ENCODE measurements around the gene LRRTM4. TPM values are rescaled to one million over a fixed set of nuclear protein-coding genes. Genes with fewer than 3 reads are reported as not detected.
A peak's percentile ranks its signal among the peaks of the same experiment; 100 is the strongest.

The LRRTM4 gene
- total and polyA plus RNA-seq, 8 donors = 0.38 to 3.3 (median 2.0) TPM

- Histone ChIP-seq H3K27me3 (no peaks in the 10 kb centered on the region), H3K36me3 (no peaks in the 10 kb centered on the region), H3K4me3 (no peak overlapping the region), H3K4me1 (no peaks in the 10 kb centered on the region), H3K27ac (no peak overlapping the region), H3K9me3 (no peaks in the 10 kb centered on the region)
- intact Hi-C loops (cut with DNase I) = no loop called here
- ATAC-seq = no peak
- TF ChIP-seq, protein P1, sequence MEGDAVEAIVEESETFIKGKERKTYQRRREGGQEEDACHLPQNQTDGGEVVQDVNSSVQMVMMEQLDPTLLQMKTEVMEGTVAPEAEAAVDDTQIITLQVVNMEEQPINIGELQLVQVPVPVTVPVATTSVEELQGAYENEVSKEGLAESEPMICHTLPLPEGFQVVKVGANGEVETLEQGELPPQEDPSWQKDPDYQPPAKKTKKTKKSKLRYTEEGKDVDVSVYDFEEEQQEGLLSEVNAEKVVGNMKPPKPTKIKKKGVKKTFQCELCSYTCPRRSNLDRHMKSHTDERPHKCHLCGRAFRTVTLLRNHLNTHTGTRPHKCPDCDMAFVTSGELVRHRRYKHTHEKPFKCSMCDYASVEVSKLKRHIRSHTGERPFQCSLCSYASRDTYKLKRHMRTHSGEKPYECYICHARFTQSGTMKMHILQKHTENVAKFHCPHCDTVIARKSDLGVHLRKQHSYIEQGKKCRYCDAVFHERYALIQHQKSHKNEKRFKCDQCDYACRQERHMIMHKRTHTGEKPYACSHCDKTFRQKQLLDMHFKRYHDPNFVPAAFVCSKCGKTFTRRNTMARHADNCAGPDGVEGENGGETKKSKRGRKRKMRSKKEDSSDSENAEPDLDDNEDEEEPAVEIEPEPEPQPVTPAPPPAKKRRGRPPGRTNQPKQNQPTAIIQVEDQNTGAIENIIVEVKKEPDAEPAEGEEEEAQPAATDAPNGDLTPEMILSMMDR (IDR thresholded peaks at IDR 0.05) = no peak
- no peak for DNase-seq
These were observed 93.2 kb downstream of the LRRTM4 start for GRCh38 chr2:77428946-77429345.

DNA sequence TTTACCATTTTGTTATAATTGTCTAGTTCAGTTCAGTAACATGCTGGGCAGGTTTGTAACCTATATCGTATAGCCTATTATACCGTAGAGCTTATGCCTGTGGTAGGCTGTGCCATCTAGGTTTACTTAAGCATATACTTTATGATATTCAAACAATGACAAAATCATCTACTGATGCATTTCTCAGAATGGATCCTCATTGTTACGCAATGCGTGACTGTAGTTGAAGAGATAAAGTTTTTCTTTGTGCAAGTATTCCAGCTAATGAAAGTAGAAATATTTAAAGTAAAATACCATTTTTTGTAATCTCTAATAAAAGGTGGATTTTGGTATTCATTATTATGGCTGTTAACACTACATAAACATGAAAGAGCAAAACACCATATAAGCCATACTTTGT is 100.2 kb downstream of the LRRTM4 start:
- no peak for ATAC-seq
- H3K4me1 ChIP-seq = no peaks in the 10 kb centered on the region
- TF ChIP-seq, protein P1 (IDR thresholded peaks at IDR 0.05) = no peak

DNA sequence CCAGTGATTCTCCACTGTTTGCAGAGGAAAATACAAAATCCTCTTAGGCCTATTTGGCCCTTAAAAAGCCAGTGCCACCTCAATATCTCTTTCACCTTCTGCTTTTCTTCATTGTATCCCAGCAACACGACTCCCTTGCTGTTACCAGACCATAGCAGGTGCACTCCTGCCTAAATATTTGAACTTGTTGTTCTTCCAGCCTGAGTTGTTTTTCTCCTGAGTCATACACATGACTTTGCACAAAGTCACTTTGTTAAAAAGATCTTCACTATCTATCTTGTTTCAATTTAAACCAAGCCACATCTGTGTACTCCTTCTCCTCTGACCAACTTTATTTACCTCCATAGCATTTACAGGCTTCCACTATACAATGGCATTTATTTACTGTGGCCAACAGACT is 103.6 kb downstream of the LRRTM4 start:
- Histone ChIP-seq H3K4me1 (no peaks in the 10 kb centered on the region), H3K36me3 (no peaks in the 10 kb centered on the region), H3K27ac (no peak overlapping the region), H3K27me3 (no peaks in the 10 kb centered on the region), H3K4me3 (no peak overlapping the region), H3K9me3 (no peaks in the 10 kb centered on the region)
- intact Hi-C loops (cut with DNase I) = no loop called here
- ATAC-seq (no peak), DNase-seq (no peak)
- TF ChIP-seq, protein P1 (IDR thresholded peaks at IDR 0.05) = no peak

More for the DNA sequence above, 100.2 kb downstream of the LRRTM4 start:
- H3K36me3 ChIP-seq = no peaks in the 10 kb centered on the region
- DNase-seq = no peak
- no peaks in the 10 kb centered on the region for H3K27me3 ChIP-seq
- no peak overlapping the region for H3K27ac ChIP-seq
- intact Hi-C loops (cut with DNase I) = no loop called here
- no peaks in the 10 kb centered on the region for H3K9me3 ChIP-seq
- no peak overlapping the region for H3K4me3 ChIP-seq

GRCh38 chr2:77404189-77404588 is 118.0 kb downstream of the LRRTM4 start:
- Histone ChIP-seq H3K36me3 (no peaks in the 10 kb centered on the region), H3K9me3 (no peaks in the 10 kb centered on the region), H3K27ac (no peak overlapping the region), H3K27me3 (no peaks in the 10 kb centered on the region), H3K4me3 (no peak overlapping the region), H3K4me1 (no peaks in the 10 kb centered on the region)
- no peak for ATAC-seq
- TF ChIP-seq, protein P1 (IDR thresholded peaks at IDR 0.05) = no peak
- no peak for DNase-seq
- intact Hi-C loops (cut with DNase I) = no loop called here

DNA sequence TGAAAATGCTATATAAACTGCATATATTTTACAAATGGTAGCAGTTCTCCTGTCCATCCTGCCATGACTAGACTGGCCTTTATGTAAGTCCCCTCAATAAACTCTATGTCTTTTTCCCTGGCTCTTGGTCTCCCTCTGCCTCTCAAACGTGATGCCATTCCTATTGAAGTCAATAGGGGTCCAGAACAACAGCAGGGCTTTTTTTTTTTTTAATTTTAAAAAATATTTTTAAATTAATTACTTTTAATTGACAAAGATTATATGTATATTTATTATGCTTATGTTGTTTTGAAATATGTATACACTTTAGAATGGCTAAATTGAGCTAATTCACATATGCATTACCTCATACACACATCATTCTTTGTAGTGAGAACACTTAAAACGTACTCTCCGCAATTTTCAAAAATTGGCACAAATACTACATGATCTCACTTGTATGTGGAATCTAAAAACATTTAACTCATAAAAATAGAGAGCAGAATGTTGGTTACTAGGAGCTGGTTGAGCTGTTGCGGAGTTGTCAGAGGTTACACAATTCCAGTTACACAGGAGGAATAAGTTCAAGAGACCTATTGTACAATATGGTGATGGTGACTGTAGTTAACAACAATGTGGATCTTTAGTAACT is 123.1 kb downstream of the LRRTM4 start:
- Histone ChIP-seq H3K9me3 (no peaks in the 10 kb centered on the region), H3K27me3 (no peaks in the 10 kb centered on the region), H3K27ac (no peak overlapping the region), H3K36me3 (no peaks in the 10 kb centered on the region), H3K4me1 (no peaks in the 10 kb centered on the region), H3K4me3 (no peak overlapping the region)
- TF ChIP-seq, protein P1 (IDR thresholded peaks at IDR 0.05) = no peak
- intact Hi-C loops (cut with DNase I) = no loop called here
- peak in 2 of 4 donors; percentile 25 to 62 for DNase-seq
- no peak for ATAC-seq

Measured in left lung (tissue), 10 donors.